ENCODE data around the gene RHOH. TPM values are rescaled to one million over a fixed set of nuclear protein-coding genes. Genes with fewer than 3 reads are reported as not detected.

Gene RHOH
- total RNA-seq, 1 donor from 2014 or later = 1.0 TPM

DNA sequence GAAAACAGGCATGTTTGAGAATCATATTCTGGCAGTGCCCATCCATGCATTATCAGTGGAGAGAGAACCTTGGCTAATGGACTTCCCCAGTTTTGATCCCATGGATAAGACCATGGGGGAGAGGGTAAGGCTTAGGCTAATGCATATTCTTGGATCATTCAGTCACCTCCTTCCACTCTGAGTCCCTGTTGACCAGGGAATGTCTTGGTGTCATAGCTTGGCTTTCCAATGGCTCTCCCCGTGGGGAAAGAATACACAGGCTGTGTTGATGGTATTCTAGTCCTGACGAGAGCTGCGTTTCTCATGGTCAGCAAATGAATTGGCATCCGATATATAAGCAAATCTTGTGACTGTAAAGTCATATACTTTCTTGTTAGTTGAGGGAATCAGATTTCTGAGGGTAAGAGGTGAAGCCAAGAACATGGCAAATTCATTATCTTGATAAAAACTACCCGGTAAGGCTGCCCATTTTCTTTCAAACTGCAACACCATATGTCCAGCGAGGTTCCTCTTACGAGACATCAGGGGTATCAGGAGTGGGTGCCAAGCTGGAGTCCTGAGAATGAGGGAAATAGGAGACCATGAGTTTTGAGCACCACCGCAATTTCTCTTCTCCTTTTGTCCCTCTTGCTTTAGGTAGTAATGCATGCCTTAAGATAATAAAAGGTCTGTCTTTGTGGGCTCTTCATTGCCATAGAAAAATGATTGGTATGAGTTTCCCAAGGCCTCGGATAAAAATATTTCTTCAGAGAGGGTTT is 18.0 kb downstream of the RHOH start:
- no peaks in the 10 kb centered on the region for H3K36me3 ChIP-seq (ENCODE audit: control insufficient read depth in 3 of 3, insufficient read depth in 3 of 3, low read length in 3 of 3)
- H3K27ac ChIP-seq (ENCODE audit: low read depth, low read length) = no peak overlapping the region
- H3K4me1 ChIP-seq (ENCODE audit: control insufficient read depth in 3 of 3, insufficient read depth in 3 of 3, low read length in 3 of 3) = no peaks in the 10 kb centered on the region
- H3K4me3 ChIP-seq (ENCODE audit: low read length in 3 of 3) = no peak overlapping the region
- no peak overlapping the region for H3K9ac ChIP-seq (ENCODE audit: low read depth in 1 of 3, low read length in 3 of 3)
- H3K27me3 ChIP-seq (ENCODE audit: control insufficient read depth in 3 of 3, insufficient read depth in 3 of 3, low read length in 3 of 3) = no peaks in the 10 kb centered on the region
- no peaks in the 10 kb centered on the region for H3K9me3 ChIP-seq (ENCODE audit: control insufficient read depth in 3 of 3, low read length in 3 of 3)

DNA sequence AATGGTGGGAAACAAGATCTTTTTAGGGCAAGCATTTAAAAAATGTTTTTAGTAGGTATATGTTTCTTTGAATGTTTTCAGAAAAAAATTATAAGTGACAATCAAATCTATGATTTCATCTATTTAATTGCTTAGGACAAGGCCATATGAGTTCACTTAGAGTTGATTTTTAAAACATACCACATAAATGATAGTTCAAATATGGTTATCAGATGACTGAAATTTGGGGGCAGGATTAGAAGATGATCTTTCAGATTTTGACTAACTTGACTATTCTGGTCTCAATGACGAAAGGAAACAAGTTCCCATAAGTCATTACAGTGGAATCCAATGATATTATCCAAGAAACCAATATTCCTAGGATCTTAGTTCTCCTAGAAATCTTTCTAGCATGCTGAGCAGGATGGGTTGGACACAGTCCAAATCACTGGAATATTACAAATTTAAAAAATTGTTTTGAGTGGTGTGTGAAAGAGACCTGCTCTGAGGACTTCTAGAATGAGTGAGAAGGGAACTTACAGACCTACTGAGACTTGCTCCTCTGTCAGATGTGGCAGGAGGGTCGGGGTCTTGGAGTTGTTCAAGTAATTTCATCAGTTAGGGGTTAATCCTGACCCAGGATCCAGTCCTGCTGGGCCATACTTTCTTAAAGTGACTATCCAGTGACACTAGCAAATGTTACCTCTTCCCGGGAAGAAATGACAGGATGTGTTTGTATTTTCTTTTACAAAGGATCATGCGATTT is 20.0 kb downstream of the RHOH start:
- H3K27me3 ChIP-seq (ENCODE audit: control insufficient read depth in 3 of 3, insufficient read depth in 3 of 3, low read length in 3 of 3) = no peaks in the 10 kb centered on the region
- no peak overlapping the region for H3K4me3 ChIP-seq (ENCODE audit: low read length in 3 of 3)
- H3K4me1 ChIP-seq (ENCODE audit: control insufficient read depth in 3 of 3, insufficient read depth in 3 of 3, low read length in 3 of 3) = no peaks in the 10 kb centered on the region
- no peaks in the 10 kb centered on the region for H3K36me3 ChIP-seq (ENCODE audit: control insufficient read depth in 3 of 3, insufficient read depth in 3 of 3, low read length in 3 of 3)
- H3K27ac ChIP-seq (ENCODE audit: low read depth, low read length) = no peak overlapping the region
- no peaks in the 10 kb centered on the region for H3K9me3 ChIP-seq (ENCODE audit: control insufficient read depth in 3 of 3, low read length in 3 of 3)
- no peak overlapping the region for H3K9ac ChIP-seq (ENCODE audit: low read depth in 1 of 3, low read length in 3 of 3)

DNA sequence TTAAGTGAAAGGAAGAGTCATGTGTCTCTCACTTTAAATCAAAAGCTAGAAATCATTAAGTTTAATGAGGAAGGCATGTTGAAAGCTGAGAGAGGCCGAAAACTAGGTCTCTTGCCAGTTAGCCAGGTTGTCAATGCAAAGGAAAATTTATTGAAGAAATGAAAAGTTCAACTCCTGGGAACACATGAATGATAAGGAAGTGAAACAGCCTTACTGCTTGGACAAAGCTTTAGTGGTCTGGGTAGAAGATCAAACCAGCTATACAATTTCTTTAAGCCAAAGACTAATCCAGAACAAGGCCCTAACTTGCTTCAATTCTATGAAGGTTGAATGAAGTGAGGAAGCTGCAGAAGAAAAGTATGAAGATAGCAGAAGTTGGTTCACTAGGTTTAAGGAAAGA is 24.9 kb downstream of the RHOH start:
- no peaks in the 10 kb centered on the region for H3K36me3 ChIP-seq (ENCODE audit: control insufficient read depth in 3 of 3, insufficient read depth in 3 of 3, low read length in 3 of 3)
- H3K9ac ChIP-seq (ENCODE audit: low read depth in 1 of 3, low read length in 3 of 3) = no peak overlapping the region
- H3K27ac ChIP-seq (ENCODE audit: low read depth, low read length) = no peak overlapping the region
- no peaks in the 10 kb centered on the region for H3K27me3 ChIP-seq (ENCODE audit: control insufficient read depth in 3 of 3, insufficient read depth in 3 of 3, low read length in 3 of 3)
- no peak overlapping the region for H3K4me3 ChIP-seq (ENCODE audit: low read length in 3 of 3)
- H3K4me1 ChIP-seq (ENCODE audit: control insufficient read depth in 3 of 3, insufficient read depth in 3 of 3, low read length in 3 of 3) = no peaks in the 10 kb centered on the region
- H3K9me3 ChIP-seq (ENCODE audit: control insufficient read depth in 3 of 3, low read length in 3 of 3) = peaks cover 0 to 3% (median 0%) of the 10 kb centered on the region in 3 donors

DNA sequence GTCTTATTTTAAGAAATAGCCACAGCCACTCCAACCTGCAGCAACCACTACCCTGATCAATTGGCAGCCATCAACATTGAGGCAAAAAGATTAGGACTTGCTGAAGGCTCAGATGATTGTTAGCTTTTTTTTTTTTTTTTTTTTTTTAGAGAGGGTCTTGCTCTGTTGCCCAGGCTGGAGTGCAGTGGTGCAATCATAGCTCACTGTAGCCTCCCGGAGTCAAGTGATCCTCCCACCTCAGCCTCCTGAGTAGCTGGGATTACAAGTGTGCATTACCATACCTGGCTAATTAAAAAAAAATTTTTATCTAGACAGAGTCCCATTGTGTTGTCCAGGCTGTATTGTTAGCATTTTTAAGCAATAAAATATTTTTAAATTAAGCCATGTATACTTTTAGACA is 26.5 kb downstream of the RHOH start:
- Histone ChIP-seq H3K27ac (ENCODE audit: low read depth, low read length) (no peak overlapping the region), H3K4me1 (ENCODE audit: control insufficient read depth in 3 of 3, insufficient read depth in 3 of 3, low read length in 3 of 3) (no peaks in the 10 kb centered on the region), H3K9me3 (ENCODE audit: control insufficient read depth in 3 of 3, low read length in 3 of 3) (peaks cover 0 to 3% (median 0%) of the 10 kb centered on the region in 3 donors), H3K9ac (ENCODE audit: low read depth in 1 of 3, low read length in 3 of 3) (no peak overlapping the region), H3K36me3 (ENCODE audit: control insufficient read depth in 3 of 3, insufficient read depth in 3 of 3, low read length in 3 of 3) (no peaks in the 10 kb centered on the region), H3K27me3 (ENCODE audit: control insufficient read depth in 3 of 3, insufficient read depth in 3 of 3, low read length in 3 of 3) (no peaks in the 10 kb centered on the region), H3K4me3 (ENCODE audit: low read length in 3 of 3) (no peak overlapping the region)

DNA sequence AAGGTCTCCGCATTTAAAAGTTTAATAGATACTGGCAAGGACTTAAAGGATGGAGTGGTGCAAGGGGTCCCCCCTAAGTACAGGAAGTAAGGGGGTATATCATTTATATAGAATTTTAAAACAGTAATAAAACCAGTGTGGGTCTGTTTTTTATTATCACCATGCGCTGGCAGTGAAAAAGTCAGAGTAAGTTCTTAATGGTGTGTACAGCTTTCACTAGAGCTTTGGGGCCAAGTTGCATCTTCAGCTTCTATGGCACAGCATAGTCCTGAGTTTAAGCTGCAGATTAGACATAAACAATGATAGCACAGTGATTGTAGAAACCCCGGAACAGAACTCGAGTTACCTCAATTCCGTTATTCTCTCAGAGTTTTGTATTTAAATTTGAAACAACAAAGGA is 27.6 kb downstream of the RHOH start:
- Histone ChIP-seq H3K4me3 (ENCODE audit: low read length in 3 of 3) (no peak overlapping the region), H3K27ac (ENCODE audit: low read depth, low read length) (no peak overlapping the region), H3K4me1 (ENCODE audit: control insufficient read depth in 3 of 3, insufficient read depth in 3 of 3, low read length in 3 of 3) (no peaks in the 10 kb centered on the region), H3K36me3 (ENCODE audit: control insufficient read depth in 3 of 3, insufficient read depth in 3 of 3, low read length in 3 of 3) (no peaks in the 10 kb centered on the region), H3K9ac (ENCODE audit: low read depth in 1 of 3, low read length in 3 of 3) (no peak overlapping the region), H3K27me3 (ENCODE audit: control insufficient read depth in 3 of 3, insufficient read depth in 3 of 3, low read length in 3 of 3) (no peaks in the 10 kb centered on the region), H3K9me3 (ENCODE audit: control insufficient read depth in 3 of 3, low read length in 3 of 3) (peaks cover 0 to 3% (median 0%) of the 10 kb centered on the region in 3 donors)

DNA sequence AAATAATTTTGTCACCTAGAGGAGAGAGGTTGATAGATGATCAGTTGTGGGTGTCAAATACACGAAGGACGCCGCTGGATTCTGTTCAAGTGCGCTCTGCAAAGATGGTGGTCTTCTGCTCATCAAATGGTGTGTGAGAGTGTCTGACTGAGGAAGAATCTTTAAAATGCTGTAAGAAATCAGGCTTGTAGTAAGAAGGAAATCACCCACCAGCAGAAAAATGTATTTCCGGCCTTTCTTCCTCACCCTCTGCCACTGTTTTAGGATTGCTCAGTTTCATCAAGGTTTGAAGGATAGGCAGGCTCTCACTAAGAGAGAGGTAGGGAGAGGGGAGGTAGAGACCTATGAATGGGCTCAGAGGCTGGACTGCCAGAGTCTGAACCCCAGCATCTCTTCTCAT is 28.7 kb downstream of the RHOH start:
- H3K4me1 ChIP-seq (ENCODE audit: control insufficient read depth in 3 of 3, insufficient read depth in 3 of 3, low read length in 3 of 3) = no peaks in the 10 kb centered on the region
- no peak overlapping the region for H3K9ac ChIP-seq (ENCODE audit: low read depth in 1 of 3, low read length in 3 of 3)
- peaks cover 0 to 3% (median 0%) of the 10 kb centered on the region in 3 donors for H3K9me3 ChIP-seq (ENCODE audit: control insufficient read depth in 3 of 3, low read length in 3 of 3)
- no peak overlapping the region for H3K4me3 ChIP-seq (ENCODE audit: low read length in 3 of 3)
- H3K27ac ChIP-seq (ENCODE audit: low read depth, low read length) = no peak overlapping the region
- no peaks in the 10 kb centered on the region for H3K27me3 ChIP-seq (ENCODE audit: control insufficient read depth in 3 of 3, insufficient read depth in 3 of 3, low read length in 3 of 3)
- H3K36me3 ChIP-seq (ENCODE audit: control insufficient read depth in 3 of 3, insufficient read depth in 3 of 3, low read length in 3 of 3) = no peaks in the 10 kb centered on the region

DNA sequence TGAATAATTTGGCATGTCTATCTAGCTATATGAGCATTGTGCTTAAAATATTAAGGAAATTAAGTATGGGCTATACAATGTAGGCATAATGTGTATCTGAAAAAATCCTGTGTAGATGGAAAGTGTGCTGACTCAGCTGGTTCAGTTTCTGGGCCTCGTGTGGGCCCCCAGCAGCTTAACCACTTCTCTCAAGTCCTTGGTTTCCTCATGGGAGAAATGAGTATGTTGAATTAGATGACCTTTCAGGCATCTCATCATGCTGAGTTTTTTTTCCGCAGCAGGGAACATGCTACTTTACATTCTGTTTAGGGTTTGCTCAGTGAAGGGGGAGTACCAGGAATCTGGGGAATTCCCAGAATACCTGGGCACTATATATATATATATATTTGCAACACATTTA is 30.5 kb downstream of the RHOH start:
- no peak overlapping the region for H3K27ac ChIP-seq (ENCODE audit: low read depth, low read length)
- no peaks in the 10 kb centered on the region for H3K36me3 ChIP-seq (ENCODE audit: control insufficient read depth in 3 of 3, insufficient read depth in 3 of 3, low read length in 3 of 3)
- no peaks in the 10 kb centered on the region for H3K27me3 ChIP-seq (ENCODE audit: control insufficient read depth in 3 of 3, insufficient read depth in 3 of 3, low read length in 3 of 3)
- no peaks in the 10 kb centered on the region for H3K4me1 ChIP-seq (ENCODE audit: control insufficient read depth in 3 of 3, insufficient read depth in 3 of 3, low read length in 3 of 3)
- H3K9me3 ChIP-seq (ENCODE audit: control insufficient read depth in 3 of 3, low read length in 3 of 3) = no peaks in the 10 kb centered on the region
- H3K4me3 ChIP-seq (ENCODE audit: low read length in 3 of 3) = no peak overlapping the region
- H3K9ac ChIP-seq (ENCODE audit: low read depth in 1 of 3, low read length in 3 of 3) = no peak overlapping the region

DNA sequence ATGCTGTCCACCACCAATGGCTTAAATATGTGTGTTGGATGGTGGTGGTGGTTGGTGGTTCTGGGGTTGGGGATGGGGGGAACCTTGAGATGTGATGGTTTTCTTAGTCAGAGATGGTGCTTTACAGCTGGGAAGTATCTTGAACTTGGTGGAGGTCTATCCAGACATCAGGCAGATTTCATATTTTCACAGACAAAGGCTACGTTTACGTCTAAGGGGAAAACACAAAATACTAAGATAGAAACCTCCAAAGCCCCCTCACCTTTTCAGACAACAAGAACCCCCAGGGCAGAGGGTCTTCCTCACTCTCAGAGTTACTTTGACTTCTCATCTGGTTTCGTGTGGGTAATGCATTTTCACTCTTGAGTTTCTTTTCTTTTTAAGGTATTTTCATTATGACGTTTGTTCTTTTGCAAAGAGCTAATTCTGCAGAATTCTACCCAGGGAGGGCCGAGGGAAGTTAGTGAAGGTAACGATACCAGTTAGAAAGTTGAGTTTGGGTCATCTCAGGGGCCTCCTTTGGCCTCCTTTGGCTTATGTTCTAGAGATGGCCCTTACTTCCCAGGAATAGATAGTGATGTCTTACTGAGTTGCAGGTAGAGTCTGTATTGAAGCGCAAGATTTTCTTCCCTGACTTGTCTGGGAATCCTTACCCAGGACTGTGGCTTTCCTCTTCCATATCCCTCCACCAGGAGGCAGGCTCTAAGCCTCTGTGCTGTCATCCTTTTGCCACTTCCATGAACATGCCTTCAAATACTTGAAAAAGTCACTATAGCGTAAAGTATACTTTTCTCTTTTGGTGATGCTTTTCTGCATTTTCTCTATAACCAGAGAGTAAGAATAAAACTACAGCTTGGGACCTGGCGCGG is 31.9 kb downstream of the RHOH start:
- Histone ChIP-seq H3K27me3 (ENCODE audit: control insufficient read depth in 3 of 3, insufficient read depth in 3 of 3, low read length in 3 of 3) (no peaks in the 10 kb centered on the region), H3K36me3 (ENCODE audit: control insufficient read depth in 3 of 3, insufficient read depth in 3 of 3, low read length in 3 of 3) (no peaks in the 10 kb centered on the region), H3K27ac (ENCODE audit: low read depth, low read length) (no peak overlapping the region), H3K9me3 (ENCODE audit: control insufficient read depth in 3 of 3, low read length in 3 of 3) (no peaks in the 10 kb centered on the region), H3K9ac (ENCODE audit: low read depth in 1 of 3, low read length in 3 of 3) (no peak overlapping the region), H3K4me1 (ENCODE audit: control insufficient read depth in 3 of 3, insufficient read depth in 3 of 3, low read length in 3 of 3) (no peaks in the 10 kb centered on the region), H3K4me3 (ENCODE audit: low read length in 3 of 3) (no peak overlapping the region)

DNA sequence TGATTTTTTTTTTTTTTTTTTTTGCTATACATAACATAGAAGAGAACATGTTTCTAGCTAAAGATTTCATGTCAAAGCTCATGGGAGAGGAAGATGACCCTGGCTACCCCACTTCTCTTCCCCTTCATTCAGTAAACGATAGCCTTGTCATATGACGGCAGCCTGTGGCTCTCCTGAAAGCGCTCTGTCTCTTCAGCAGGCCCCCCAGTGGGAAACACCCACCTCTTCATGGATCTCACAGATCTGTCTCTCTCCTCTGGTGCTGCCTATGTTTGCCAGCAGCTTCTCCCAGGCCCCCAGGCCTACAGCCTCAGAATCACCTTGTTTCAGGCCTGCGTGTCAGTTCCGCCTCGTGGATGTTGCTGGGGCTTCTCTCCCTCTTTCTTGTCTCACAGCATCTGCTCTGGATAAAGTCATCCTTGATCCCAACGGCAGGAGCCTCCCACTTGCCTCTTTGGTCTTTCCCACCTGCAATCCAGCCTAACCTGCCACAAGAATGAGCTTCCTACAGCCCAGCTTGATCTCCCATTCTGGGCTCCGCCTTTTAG is 34.6 kb downstream of the RHOH start:
- H3K9me3 ChIP-seq (ENCODE audit: control insufficient read depth in 3 of 3, low read length in 3 of 3) = no peaks in the 10 kb centered on the region
- H3K27me3 ChIP-seq (ENCODE audit: control insufficient read depth in 3 of 3, insufficient read depth in 3 of 3, low read length in 3 of 3) = no peaks in the 10 kb centered on the region
- H3K36me3 ChIP-seq (ENCODE audit: control insufficient read depth in 3 of 3, insufficient read depth in 3 of 3, low read length in 3 of 3) = no peaks in the 10 kb centered on the region
- no peak overlapping the region for H3K4me3 ChIP-seq (ENCODE audit: low read length in 3 of 3)
- H3K27ac ChIP-seq (ENCODE audit: low read depth, low read length) = no peak overlapping the region
- no peak overlapping the region for H3K9ac ChIP-seq (ENCODE audit: low read depth in 1 of 3, low read length in 3 of 3)
- no peaks in the 10 kb centered on the region for H3K4me1 ChIP-seq (ENCODE audit: control insufficient read depth in 3 of 3, insufficient read depth in 3 of 3, low read length in 3 of 3)

All from skeletal muscle tissue (tissue), 4 donors.